NB4 (cell line): ENCODE data around the gene RFPL2.

Source experiments
- CTCF ChIP-seq: IDR thresholded peaks from one replicate; pipeline ENCODE4 v1.5.1; 2012; ENCODE audit warnings: low read depth, low read length
- MAX ChIP-seq: IDR thresholded peaks from 2 replicates; pipeline ENCODE4 v1.6.1; 2011; ENCODE audit warnings: low read depth, low read length
- MYC ChIP-seq: IDR thresholded peaks from 2 replicates; pipeline ENCODE4 v1.6.1; 2011; ENCODE audit warnings: low read depth, low read length
- POLR2A ChIP-seq: IDR thresholded peaks from 2 replicates; pipeline ENCODE4 v1.6.1; 2011; ENCODE audit warnings: mild to moderate bottlenecking; ENCODE audit not compliant: insufficient read length; ENCODE audit errors: extremely low read depth

GRCh38 chr22:32200752-32201151 lies 4.1 kb downstream of the RFPL2 start:
- TF ChIP-seq CTCF (no peak), POLR2A (no peak), MAX (no peak), MYC (no peak)
